HG03565 (cell line): ENCODE data around the gene IPO11.
"Not testable (repeated sequence)": the region's sequence is repeated elsewhere in the genome, so short reads cannot be mapped to it uniquely, and the experiment has no call there.

ENCODE experiments used
- ATAC-seq: cut with Tn5 transposase; IDR thresholded peaks from one replicate; pipeline ENCODE4 v1.9.1; 2021; ENCODE audit warnings: mild to moderate bottlenecking, moderate library complexity; ENCODE audit not compliant: unreplicated experiment

The IPO11 gene

DNA sequence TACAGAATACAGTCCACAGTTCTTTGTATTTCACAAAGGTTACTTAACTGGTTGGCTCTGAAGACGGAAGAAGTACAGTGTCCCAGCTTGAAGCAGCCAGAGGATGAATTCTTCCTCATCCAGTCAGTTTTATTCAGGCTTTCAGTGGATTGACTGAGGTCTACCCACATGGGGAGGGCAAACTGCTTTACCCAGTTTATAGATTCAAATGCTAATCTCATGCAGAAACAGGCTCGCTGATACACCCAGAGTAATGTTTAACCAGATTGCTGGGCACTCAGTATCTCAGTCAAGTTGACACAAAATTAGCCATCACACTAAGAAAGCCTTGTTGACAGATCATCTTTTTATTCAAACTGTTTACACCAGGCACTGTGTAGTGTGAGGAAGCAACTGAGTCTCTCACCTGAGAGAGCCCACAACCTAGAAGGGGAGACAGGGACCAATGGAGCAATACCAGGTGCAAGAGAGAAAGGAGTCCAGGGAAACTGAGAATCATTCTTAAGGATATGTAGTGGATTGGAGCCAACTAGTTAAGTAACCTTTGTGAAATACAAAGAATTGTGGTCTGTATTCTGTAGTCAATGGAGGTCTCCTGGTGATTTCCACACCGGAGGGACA lies 181.9 kb downstream of the IPO11 start:
- no peak for ATAC-seq

DNA sequence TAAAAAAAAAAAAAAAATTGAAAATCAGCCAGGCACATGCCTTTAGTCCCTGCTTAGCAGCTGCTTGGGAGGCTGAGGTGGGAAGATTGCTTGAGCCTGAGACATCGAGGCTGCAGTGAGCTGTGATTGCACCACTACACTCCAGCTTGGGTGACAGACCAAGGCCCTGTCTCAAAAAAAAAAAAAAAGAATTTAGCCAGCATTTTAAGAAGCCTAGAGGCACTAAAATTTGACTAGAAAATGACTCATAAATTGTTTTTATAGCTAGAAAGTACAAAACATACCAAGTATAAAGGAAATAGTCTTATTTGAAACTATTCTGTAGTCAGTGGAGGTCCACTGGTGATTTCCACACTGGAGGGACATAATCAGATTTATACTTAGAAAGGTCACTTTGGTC lies 183.5 kb downstream of the IPO11 start:
- no peak for ATAC-seq

DNA sequence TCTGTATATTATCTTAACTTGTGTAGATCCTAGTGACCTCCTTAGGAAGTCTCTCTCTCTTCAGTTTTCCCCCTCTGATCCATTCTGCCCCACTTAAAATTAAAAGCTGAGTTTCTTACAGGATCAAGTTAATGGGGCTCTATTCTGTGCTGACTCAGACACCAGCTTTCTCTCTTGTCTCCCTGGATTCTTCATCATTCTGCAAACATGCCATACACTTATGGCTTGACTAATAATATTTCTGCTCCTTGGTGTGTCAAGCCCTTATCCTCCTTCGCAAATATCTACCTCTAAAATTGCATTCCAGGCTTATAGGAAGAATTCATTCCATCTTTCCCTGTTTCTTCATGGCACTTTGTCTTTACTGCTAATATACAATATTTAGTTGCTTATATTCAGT lies 184.1 kb downstream of the IPO11 start:
- ATAC-seq = no peak

DNA sequence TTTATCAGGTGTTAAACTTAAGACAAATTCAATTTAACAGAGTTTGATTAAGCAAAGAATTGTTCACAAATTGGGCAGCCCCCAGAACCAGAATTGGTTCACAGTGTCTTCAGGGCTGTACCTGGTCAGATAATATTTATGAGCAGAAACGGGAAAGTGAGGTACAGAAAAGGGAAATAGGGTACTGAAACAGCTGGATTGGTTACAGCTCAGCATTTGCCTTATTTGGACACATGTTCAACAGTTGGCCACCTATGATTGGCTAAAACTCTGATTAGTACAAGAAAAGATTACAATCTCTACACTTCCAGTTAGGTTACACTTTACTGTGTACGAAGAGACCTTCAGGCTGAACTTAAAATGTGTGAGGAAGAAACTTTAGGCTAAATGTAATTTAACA lies 184.8 kb downstream of the IPO11 start:
- no peak for ATAC-seq

DNA sequence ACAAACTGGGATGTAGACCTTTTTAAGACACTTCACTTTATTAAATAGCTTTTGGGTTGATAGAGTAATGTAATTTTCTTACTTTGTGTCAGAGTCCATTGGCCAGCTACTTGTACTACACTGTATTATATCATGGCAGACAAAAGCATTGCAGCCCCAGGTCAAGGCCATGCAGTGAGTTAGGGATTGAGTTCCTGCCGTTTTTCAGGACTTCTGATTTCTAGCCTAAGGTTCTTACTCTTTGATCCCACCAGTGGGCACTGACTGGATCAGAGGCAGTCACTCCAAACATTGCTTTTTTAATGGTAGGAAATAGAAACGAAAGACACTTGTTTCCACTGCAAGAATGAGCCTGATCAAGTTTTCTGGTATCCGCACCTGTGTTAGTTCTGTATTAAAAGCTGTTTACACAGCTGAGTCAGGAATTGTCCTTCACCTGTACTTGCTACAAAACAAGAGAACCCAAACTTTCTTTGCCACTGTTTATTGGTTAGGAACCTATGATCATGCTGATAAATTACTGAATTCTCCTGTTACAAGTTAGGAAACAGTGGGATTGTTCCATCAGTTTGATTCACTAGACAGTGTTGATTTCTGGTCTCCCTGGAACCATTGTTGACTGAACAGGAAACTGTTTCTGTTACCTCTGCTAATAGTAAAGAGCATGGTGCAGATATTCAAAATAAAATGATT lies 188.1 kb downstream of the IPO11 start:
- no peak for ATAC-seq

DNA sequence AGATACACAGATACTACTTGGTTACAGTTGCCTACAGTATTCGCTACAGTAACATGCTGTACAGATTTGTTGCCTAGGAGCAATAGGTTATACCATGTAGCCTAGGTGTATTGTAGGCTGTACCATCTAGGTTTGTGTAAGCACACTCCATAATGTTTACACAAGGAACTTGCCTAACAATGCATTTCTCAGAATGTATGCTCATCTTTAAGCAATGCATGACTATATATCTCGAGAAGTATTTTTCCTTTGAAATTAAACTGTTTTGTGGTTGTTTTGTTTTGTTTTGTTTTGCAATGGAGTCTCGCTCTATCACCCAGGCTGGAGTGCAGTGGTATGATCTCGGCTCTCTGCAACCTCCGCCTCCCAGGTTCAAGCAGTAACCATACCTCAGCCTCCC lies 191.4 kb downstream of the IPO11 start:
- ATAC-seq = no peak

DNA sequence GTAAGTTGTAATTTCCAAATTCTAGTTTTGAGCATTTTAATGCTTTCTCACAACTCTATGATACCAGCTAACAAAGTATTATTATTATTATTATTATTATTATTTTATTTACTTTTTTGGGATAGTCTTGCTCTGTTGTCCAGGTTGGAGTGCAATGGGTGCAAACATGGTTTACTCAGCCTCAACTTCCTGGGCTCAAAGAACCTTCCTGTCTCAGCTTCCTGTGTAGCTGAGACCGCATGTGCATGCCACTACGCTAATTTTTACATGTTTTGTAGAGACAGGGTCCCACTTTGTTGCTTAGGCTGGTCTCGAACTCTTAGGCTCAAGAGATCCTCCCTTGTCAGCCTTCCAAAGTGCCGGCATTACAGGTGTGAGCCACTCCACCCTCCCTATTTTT lies 193.1 kb downstream of the IPO11 start:
- ATAC-seq = no peak

DNA sequence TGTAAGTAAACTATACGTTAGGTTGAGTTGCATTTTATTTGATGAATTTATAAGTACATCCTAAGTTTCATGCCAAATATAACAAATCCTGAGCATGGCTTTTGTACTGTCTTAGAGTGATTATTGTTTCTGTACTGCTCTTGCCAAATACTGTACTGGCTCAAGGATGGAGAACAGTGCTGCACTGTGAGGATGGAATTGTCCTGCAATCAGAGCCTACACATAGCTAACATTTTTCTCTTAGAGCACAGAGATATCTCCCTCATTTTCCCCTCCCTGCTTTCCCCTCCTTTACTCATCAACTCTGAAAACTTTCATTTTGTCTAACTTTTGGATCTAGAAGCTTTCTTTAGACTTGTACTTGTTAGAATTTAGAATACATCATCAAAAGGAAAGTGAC lies 194.3 kb downstream of the IPO11 start:
- no peak for ATAC-seq

DNA sequence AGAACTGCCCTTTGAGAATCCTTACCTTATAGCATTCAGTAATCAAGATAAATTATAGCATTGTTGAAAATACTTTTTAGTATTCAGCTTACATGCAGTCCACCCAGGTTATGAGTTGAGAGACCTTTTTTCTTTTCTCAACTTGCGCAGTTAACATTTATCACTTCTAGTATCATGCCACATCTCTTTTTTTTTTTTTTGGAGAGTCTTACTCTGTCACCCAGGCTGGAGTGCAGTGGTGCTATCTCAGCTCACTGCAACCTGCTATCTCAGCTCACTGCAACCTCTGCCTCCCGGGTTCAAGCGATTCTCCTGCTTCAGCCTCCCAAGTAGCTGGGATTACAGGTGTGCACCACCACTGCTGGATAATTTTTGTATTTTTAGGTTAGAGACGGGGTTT lies 195.1 kb downstream of the IPO11 start:
- no peak for ATAC-seq

DNA sequence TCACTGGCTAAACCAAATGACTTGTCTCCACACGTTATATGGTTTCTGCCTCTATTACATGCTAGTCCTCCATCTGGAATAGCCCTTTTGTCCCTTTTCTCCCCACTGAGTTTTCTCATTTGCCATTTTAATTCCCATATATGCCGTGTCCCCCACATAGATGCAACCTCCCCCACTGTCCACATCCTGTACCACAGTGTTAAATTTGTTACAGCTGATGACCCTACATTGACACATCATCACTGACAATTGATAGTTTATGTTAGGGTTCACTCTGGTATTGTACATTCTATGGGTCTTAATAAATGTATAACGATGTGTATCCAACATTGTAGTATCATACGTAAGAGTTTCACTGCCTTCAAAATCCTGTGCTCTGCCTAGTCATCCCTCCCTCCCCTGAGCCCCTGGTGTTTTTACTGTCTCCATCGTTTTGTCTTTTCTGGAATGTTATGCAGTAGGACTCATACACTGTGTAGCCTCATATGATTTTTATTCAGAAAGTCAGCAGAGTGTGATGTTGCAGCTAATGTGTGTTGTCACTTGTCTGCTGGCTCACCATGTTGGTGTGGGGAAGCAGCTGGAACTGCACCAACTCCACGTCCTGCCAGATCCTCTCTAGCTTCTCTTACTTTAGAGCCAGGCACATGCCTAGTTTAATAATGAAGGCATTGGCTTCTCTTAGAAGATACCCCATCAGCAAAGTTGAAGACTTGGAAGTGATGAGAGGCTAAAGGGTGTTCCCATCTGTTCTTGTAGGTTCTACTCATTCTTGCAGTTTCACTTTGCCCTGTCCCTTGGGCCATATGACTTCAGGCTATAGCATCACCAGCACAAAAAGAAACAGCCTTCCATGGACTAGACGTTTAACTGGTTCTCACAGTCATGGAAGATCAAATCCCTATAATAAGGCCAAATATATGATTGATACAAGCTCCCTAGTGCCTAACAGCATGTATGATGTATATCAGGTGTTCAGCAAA lies 196.3 kb downstream of the IPO11 start:
- no peak for ATAC-seq

DNA sequence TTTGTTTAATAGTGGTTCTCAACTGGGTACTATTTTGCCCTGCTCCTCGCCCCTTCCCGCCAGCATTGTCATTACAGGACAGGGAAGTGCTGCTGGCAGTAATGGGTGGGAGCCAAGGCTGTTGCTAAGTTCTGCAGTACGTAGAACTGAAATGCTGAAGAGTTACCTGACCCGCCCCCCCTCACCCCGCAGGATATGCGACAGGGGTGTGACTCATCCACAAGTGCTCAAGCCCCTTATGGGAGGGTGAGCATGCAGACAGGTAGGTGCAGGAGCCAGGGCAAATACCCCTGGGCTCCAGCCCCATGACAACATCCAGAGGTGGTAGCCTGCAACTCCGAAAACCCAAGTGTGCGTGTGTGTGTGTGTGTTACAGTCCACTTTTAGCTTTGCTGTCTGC lies 201.8 kb downstream of the IPO11 start:
- ATAC-seq = no peak

DNA sequence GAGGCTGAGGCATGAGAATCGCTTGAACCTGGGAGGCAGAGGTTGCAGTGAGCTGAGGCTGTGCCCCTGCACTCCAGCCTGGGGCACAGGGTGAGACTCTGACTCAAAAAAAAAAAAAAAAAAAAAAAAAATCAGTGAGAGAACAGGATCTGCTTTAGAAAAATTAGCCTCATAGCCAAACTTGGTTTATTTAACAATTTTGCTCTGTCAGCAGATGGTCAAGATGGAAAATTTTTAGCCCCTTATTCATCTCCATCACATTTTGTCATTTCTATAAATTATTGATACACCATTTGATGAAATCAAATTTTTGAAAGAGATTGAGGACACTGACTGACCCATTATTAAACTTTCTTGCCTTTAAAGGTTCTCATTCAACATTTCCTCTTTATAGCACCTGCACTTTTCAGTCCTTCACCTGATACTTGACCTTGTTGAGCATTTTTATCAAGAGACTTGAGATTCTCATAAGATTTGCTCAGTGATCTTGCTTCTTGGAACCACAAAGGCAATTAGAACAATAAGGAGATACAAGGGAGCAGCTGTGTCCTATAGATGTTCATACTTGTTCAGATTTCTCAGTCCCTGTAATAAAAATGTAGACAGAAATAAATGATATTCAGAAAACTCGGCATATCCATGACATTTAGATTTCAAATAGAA lies 204.2 kb downstream of the IPO11 start:
- no peak for ATAC-seq

DNA sequence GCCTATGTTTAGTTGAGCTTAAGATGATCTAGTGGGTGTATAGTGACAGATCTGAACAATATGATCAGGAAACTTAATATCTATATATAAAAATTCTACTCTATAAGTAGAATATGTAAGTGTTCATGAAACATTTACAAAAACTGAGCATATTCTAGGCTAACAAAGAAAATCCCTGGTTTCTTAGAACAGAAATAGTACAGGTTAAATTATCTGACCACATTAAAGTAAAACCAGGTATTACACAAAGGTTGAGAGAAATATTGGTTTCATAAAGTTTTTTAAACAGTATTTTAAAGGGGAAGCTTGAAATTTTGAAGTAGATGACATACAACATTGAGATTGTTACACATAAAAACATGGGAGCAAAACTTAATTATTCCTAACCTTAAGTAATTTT lies 205.4 kb downstream of the IPO11 start:
- no peak for ATAC-seq

DNA sequence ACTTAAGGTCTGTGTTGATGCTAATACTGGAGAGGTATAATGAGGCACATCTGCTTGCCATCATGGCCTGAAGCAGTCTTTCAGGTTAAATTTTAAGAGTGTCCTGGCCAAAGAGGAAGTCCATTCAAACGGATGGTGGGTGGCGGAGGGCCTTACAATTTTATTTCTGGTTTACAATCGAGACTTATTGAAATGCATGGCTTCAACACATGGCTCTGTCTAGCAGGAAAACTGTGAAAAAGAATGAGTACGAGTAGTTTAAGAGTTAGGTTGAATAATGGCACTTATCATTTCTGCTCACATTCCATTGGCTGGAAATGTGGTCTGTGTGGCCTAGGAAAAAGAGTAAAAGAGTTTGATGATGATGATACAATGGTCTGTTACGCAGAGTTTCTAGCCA lies 208.2 kb downstream of the IPO11 start:
- no peak for ATAC-seq

DNA sequence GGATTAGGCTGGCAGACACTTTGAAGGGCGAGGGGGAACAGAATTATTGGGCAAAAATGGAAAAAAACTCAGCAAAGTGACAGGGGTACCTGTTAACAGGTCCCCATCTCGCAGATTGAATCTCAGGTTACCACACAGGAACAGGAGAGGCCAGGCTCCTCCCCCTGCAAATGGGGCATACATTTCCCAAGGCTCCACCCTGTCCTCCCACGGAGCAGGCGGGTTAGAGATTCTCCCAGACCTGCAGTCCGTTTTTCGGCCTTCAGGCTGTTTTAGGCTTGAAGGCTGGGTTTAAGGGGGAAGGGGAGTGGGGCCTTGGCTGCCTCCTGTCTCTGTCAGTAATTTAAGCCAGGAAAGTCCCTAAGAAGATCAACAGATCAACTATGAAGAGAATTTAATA lies 208.7 kb downstream of the IPO11 start:
- ATAC-seq = no peak

DNA sequence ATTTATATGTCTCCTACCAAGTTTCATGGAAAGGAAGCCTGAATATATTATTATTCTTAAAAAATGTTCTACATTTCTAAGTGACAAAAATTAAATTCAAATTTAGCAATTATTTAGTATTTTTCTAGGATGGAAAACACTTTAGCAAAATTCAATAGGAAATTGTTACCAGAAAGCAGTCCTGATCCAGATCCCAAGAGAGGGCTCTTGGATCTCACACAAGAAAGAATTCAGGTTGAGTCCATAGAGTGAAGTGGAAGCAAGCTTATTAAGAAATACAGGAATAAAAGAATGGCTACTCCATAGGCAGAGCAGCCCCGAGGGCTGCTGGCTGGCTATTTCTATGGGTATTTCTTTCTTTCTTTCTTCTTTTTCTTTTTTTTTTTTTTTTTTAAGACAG lies 210.7 kb downstream of the IPO11 start:
- ATAC-seq = no peak

DNA sequence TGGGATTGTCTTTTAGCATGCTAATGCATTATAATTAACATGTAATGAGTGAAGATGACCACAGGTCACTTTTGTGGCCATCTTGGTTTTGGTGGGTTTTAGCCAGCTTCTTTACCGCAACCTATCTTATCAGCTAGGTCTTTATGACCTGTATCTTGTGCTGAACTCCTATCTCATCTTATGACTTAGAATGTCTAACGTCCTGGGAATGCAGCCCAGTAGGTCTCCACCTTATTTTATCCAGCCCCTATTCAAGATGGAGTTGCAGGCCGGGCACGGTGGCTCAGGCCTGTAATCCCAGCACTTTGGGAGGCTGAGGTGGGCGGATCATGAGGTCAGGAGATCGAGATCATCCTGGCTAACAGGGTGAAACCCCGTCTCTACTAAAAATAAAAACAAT lies 211.9 kb downstream of the IPO11 start:
- ATAC-seq = not testable (repeated sequence)

DNA sequence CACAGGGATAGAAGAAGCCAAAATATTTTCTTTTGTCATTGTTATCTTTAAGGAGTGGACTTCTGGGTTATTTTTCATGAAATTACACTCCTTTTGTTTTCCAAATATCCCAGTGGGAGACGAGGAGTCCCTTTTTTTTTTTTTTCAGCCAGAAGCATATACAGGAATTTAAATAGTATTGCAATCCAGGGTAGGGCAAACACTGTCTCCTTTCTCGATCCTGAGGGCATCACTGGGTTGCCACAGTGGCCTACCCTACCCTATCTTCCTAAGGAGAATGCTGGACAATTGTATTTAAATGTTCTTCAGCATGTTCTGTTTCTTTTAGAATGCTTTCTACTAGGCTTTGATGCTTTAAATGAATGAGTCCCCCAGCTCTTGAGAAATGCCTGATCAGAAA lies 214.0 kb downstream of the IPO11 start:
- no peak for ATAC-seq

DNA sequence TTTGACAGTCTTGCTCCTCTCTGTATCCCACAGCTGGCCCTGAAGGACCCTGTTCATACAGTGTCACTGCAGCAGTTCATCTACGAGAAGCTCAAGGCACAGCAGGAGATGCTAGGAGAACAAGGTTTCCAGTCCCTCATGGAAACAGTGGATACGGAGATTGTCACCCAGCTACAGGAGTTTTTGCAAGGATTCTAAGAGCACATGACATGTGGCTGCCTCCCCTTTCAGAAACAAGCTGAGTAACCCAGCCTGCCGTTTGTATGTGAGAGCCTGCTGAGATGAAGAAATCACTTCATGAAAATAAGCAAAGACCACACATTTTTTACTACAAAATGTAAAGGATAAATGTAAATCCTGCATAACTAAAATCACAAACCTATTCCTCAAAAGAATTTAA lies 214.6 kb downstream of the IPO11 start:
- ATAC-seq = no peak

DNA sequence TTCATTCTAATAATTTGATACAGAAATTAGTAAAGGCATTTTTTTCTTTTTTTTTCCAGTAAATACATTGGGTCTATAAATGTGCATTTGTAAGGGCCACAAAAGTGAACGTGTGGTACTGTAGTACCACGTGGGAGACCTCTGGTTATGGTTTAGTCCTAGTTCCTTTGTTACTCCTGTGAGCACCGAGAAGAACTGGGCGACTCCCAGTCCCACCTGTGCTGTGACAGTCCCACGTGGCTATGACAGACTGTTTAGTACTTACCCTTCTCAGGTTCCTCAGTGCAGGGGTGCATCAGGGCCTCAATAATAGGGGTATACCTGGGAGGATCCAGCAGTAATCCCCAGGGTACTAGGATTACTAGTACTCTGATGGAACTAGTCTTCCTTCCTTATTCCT lies 215.3 kb downstream of the IPO11 start:
- no peak for ATAC-seq

DNA sequence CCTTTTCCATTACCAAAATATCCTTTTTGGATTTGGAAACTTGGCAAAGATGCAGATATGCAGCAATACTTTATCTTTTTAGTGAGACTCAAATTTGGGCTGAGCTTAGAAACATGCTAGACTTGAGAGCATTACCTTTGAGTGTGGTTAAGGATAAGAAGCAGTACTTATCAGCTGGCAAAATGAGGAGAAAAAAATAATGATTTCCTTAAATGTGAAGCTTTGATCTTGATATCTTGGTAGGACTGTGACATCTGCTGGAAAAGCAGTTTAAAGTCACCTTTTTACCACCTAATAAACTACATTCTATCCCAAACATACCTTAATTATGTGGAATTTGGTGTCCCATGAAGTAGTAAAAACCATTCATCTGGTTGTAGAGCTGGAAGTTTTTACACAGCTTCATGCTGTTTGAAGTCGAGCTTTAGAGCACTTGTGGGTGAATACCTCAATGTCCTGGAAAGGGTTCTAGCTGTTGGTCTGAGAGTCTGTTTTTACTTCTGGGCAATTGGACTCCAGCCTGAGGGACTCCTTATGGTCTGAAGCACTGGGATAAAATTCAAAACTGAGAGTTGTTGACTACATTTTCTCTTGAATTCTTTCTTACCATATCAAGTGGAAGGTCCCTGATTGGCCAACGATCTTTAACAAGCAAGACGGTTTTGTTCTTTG lies 219.5 kb downstream of the IPO11 start:
- ATAC-seq = no peak
